GM19043 (cell line): Measurements from ENCODE around the gene DSG1.
"Not testable (repeated sequence)": the region's sequence is repeated elsewhere in the genome, so short reads cannot be mapped to it uniquely, and the experiment has no call there.

ENCODE experiments used
- ATAC-seq: cut with Tn5 transposase; IDR thresholded peaks from one replicate; pipeline ENCODE4 v1.9.1; 2021; ENCODE audit warnings: low read depth; ENCODE audit not compliant: unreplicated experiment

Gene DSG1

GRCh38 chr18:31317860-31318259 is at the start of gene DSG1:
Gene DSG1, plus strand, starts transcription at chr18:31318160. Its CDS starts 141 bp downstream, at chr18:31318301.
- ATAC-seq: no peak

GRCh38 chr18:31268985-31269406 is 49.0 kb upstream of the DSG1 start:
- ATAC-seq: no peak

GRCh38 chr18:31269566-31269965 is 48.4 kb upstream of the DSG1 start:
- ATAC-seq: no peak

- no peak for ATAC-seq
Measured at GRCh38 chr18:31270578-31270977, 47.4 kb upstream of the DSG1 start.

GRCh38 chr18:31273812-31274527 is 44.0 kb upstream of the DSG1 start:
- no peak for ATAC-seq

- no peak for ATAC-seq
Measured at GRCh38 chr18:31274931-31275330, 43.0 kb upstream of the DSG1 start.

- no peak for ATAC-seq
Measured at GRCh38 chr18:31275722-31276463, 42.1 kb upstream of the DSG1 start.

GRCh38 chr18:31278609-31279071 is 39.3 kb upstream of the DSG1 start:
- ATAC-seq: no peak

GRCh38 chr18:31280502-31280901 is 37.5 kb upstream of the DSG1 start:
- ATAC-seq: no peak

GRCh38 chr18:31281437-31281836 is 36.5 kb upstream of the DSG1 start:
- ATAC-seq: no peak

- not testable (repeated sequence) for ATAC-seq
Measured at GRCh38 chr18:31289446-31289845, 28.5 kb upstream of the DSG1 start.

- no peak for ATAC-seq
Measured at GRCh38 chr18:31291688-31292087, 26.3 kb upstream of the DSG1 start.

- ATAC-seq: no peak
Measured at GRCh38 chr18:31294199-31294747, 23.7 kb upstream of the DSG1 start.

GRCh38 chr18:31297248-31297647 is 20.7 kb upstream of the DSG1 start:
- no peak for ATAC-seq

- ATAC-seq: no peak
Measured at GRCh38 chr18:31301201-31301655, 16.7 kb upstream of the DSG1 start.

- ATAC-seq: no peak
Measured at GRCh38 chr18:31302991-31303390, 15.0 kb upstream of the DSG1 start.

- no peak for ATAC-seq
Measured at GRCh38 chr18:31303771-31304170, 14.2 kb upstream of the DSG1 start.

- no peak for ATAC-seq
Measured at GRCh38 chr18:31309115-31309514, 8.8 kb upstream of the DSG1 start.

GRCh38 chr18:31316974-31317373 is 986 bp upstream of the DSG1 start:
- no peak for ATAC-seq

- ATAC-seq: no peak
Measured at GRCh38 chr18:31321719-31322118, 3.8 kb downstream of the DSG1 start.

- no peak for ATAC-seq
Measured at GRCh38 chr18:31325051-31325450, 7.1 kb downstream of the DSG1 start.
